ENCODE results near the gene PMPCA.

- TF ChIP-seq CTCF (IDR thresholded peaks at IDR 0.05; ENCODE audit: extremely low read depth in 1 of 2, insufficient read depth in 1 of 2, low read depth in 1 of 2, low read length in 2 of 2) (no peak), POLR2A (IDR thresholded peaks at IDR 0.05; ENCODE audit: low read depth, low read length) (no peak), EZH2 (IDR thresholded peaks at IDR 0.05; ENCODE audit: borderline replicate concordance, low read depth, low read length, severe bottlenecking) (no peak), POLR2AphosphoS5 (IDR thresholded peaks at IDR 0.05; ENCODE audit: insufficient read depth, low read depth, low read length) (no peak), MAX (IDR thresholded peaks at IDR 0.05; ENCODE audit: insufficient read depth, insufficient read length) (no peak), FOS (IDR thresholded peaks at IDR 0.05; ENCODE audit: borderline replicate concordance, insufficient read depth, low read length) (no peak)
Measured at GRCh38 chr9:136442265-136442664, 31.8 kb downstream of the PMPCA start.

Measured in endothelial cell of umbilical vein (primary cell).